Right atrium auricular region (tissue), 2 donors: ENCODE measurements around the gene TBXT. TPM values are rescaled to one million over a fixed set of nuclear protein-coding genes. Genes with fewer than 3 reads are reported as not detected.

Source experiments
- DNase-seq: peaks from one replicate; pipeline ENCODE4 v3.0.0-alpha.2; 2019; ENCODE audit warnings: low spot score
- H3K27ac ChIP-seq, 2 donors: fragments of 200-600 bp; sonication (generic); 1 replicate in 1 of 2; 2 replicates in 1 of 2; pipeline ENCODE4 v1.5.1; 2016 to 2019
- H3K27me3 ChIP-seq, 2 donors: fragments of 200-600 bp; sonication (generic); one replicate each; pipeline versions ENCODE4 v1.5.1 to v1.6.0; 2017 to 2019
- H3K36me3 ChIP-seq: fragments of 200-600 bp; sonication (generic); one replicate; pipeline ENCODE4 v1.5.1; 2016
- H3K4me1 ChIP-seq, 2 donors: fragments of 200-600 bp; sonication (generic); one replicate each; pipeline versions ENCODE4 v1.5.1 to v1.6.0; 2017 to 2019
- H3K4me3 ChIP-seq, 2 donors: fragments of 200-600 bp; sonication (generic); 1 replicate in 1 of 2; 2 replicates in 1 of 2; pipeline ENCODE4 v1.5.1; 2017 to 2019; ENCODE audit warnings: mild to moderate bottlenecking in 1 of 2, moderate library complexity in 1 of 2
- H3K9me3 ChIP-seq, 2 donors: fragments of 200-600 bp; sonication (generic); one replicate each; pipeline ENCODE4 v1.5.1; 2019
- CTCF ChIP-seq, 2 donors: fragments of 200-600 bp; sonication (generic); IDR thresholded peaks; one replicate each; pipeline ENCODE4 v1.5.1; 2019; ENCODE audit warnings: antibody characterized with exemption in 2 of 2
- total RNA-seq, 2 donors: library from RNA; depleted of rRNA; stranded (reverse); fragments of >200 nt; gene quantifications; one replicate each; pipeline ENCODE4 v1.1.0, GENCODE V29; 2016

Gene TBXT
- total RNA-seq, 2 donors from 2014 or later: not detected

- H3K27me3 ChIP-seq: peaks cover 5 to 6% of the 10 kb centered on the region in 2 donors
- H3K4me3 ChIP-seq: no peak overlapping the region
- H3K4me1 ChIP-seq: peaks cover 0 to 10% of the 10 kb centered on the region in 2 donors
Observed at GRCh38 chr6:166174031-166174430, 6.4 kb upstream of the TBXT start.

GRCh38 chr6:166173281-166173951 is 5.8 kb upstream of the TBXT start:
- TF ChIP-seq CTCF (IDR thresholded peaks at IDR 0.05): no peak

More at GRCh38 chr6:166174031-166174430, 6.4 kb upstream of the TBXT start:
- no peak for TF ChIP-seq CTCF (IDR thresholded peaks at IDR 0.05)
- Histone ChIP-seq H3K9me3 (no peaks in the 10 kb centered on the region), H3K27ac (no peak overlapping the region), H3K36me3 (no peaks in the 10 kb centered on the region)
- DNase-seq: no peak

GRCh38 chr6:166172546-166172945 is 4.9 kb upstream of the TBXT start:
- Histone ChIP-seq H3K4me1 (peaks cover 0 to 25% of the 10 kb centered on the region in 2 donors), H3K4me3 (no peak overlapping the region), H3K27me3 (peaks cover 19% of the 10 kb centered on the region in 2 donors), H3K27ac (no peak overlapping the region), H3K9me3 (no peaks in the 10 kb centered on the region), H3K36me3 (no peaks in the 10 kb centered on the region)
- no peak for TF ChIP-seq CTCF (IDR thresholded peaks at IDR 0.05)
- DNase-seq: no peak

More at GRCh38 chr6:166173281-166173951, 5.8 kb upstream of the TBXT start:
- no peaks in the 10 kb centered on the region for H3K36me3 ChIP-seq
- DNase-seq: no peak
- H3K4me3 ChIP-seq: no peak overlapping the region
- peaks cover 11 to 12% of the 10 kb centered on the region in 2 donors for H3K27me3 ChIP-seq
- H3K9me3 ChIP-seq: no peaks in the 10 kb centered on the region
- no peak overlapping the region for H3K27ac ChIP-seq
- H3K4me1 ChIP-seq: peaks cover 0 to 16% of the 10 kb centered on the region in 2 donors

GRCh38 chr6:166169549-166170421 is 2.1 kb upstream of the TBXT start:
- H3K4me1 ChIP-seq: peaks cover 0 to 37% of the 10 kb centered on the region in 2 donors
- H3K27ac ChIP-seq: no peak overlapping the region
- DNase-seq: no peak
- no peaks in the 10 kb centered on the region for H3K36me3 ChIP-seq
- no peaks in the 10 kb centered on the region for H3K9me3 ChIP-seq
- no peak overlapping the region for H3K4me3 ChIP-seq
- peaks cover 26 to 39% of the 10 kb centered on the region in 2 donors for H3K27me3 ChIP-seq
- no peak for TF ChIP-seq CTCF (IDR thresholded peaks at IDR 0.05)

GRCh38 chr6:166168616-166169548 is 1.2 kb upstream of the TBXT start:
- no peak for DNase-seq
- Histone ChIP-seq H3K4me3 (peak overlapping the region in 1 of 2 donors; percentile 29), H3K4me1 (peaks cover 0 to 37% of the 10 kb centered on the region in 2 donors), H3K36me3 (no peaks in the 10 kb centered on the region), H3K27ac (no peak overlapping the region), H3K9me3 (no peaks in the 10 kb centered on the region), H3K27me3 (peaks cover 26 to 39% of the 10 kb centered on the region in 2 donors)
- TF ChIP-seq CTCF (IDR thresholded peaks at IDR 0.05): no peak
